ENCODE results near the gene CFAP141. TPM values are rescaled to one million over a fixed set of nuclear protein-coding genes. Genes with fewer than 3 reads are reported as not detected.
"Not testable (repeated sequence)": the region's sequence is repeated elsewhere in the genome, so short reads cannot be mapped to it uniquely, and the experiment has no call there.

Gene CFAP141
- total and polyA plus RNA-seq, 2 donors = not detected

- H3K27me3 ChIP-seq (ENCODE audit: control insufficient read depth in 2 of 2, insufficient read depth in 1 of 2, low read length in 1 of 2); H3K9me3 ChIP-seq (ENCODE audit: control insufficient read depth in 2 of 2, insufficient read depth in 1 of 2, low read length in 1 of 2); DNase-seq (ENCODE audit: low read depth in 6 of 9, low spot score in 9 of 9); H3K27ac ChIP-seq (ENCODE audit: low read depth in 1 of 2, low read length in 1 of 2); H3K4me1 ChIP-seq (ENCODE audit: control insufficient read depth in 2 of 2, insufficient read depth in 2 of 2, low read length in 2 of 2); H3K4me3 ChIP-seq (ENCODE audit: low read length in 2 of 2): not testable (repeated sequence)
- peaks cover 48 to 89% of the 10 kb centered on the region in 2 donors for H3K36me3 ChIP-seq (ENCODE audit: control insufficient read depth in 2 of 2, insufficient read depth in 2 of 2, low read length in 1 of 2)
- WGBS = 100% methylated on average over 3 of the region's 3 CpGs
These were observed 25.0 kb upstream of the CFAP141 start for GRCh38 chr1:154231112-154231511.

- H3K4me3 ChIP-seq (ENCODE audit: low read length in 2 of 2) = no peak overlapping the region
- no peaks in the 10 kb centered on the region for H3K9me3 ChIP-seq (ENCODE audit: control insufficient read depth in 2 of 2, insufficient read depth in 1 of 2, low read length in 1 of 2)
- H3K36me3 ChIP-seq (ENCODE audit: control insufficient read depth in 2 of 2, insufficient read depth in 2 of 2, low read length in 1 of 2) = peaks cover 33 to 52% of the 10 kb centered on the region in 2 donors
- WGBS = 96% methylated on average over 2 of the region's 2 CpGs
- H3K27me3 ChIP-seq (ENCODE audit: control insufficient read depth in 2 of 2, insufficient read depth in 1 of 2, low read length in 1 of 2) = no peaks in the 10 kb centered on the region
- no peak for DNase-seq (ENCODE audit: low read depth in 6 of 9, low spot score in 9 of 9)
- no peak overlapping the region for H3K27ac ChIP-seq (ENCODE audit: low read depth in 1 of 2, low read length in 1 of 2)
- H3K4me1 ChIP-seq (ENCODE audit: control insufficient read depth in 2 of 2, insufficient read depth in 2 of 2, low read length in 2 of 2) = peaks cover 0 to 11% of the 10 kb centered on the region in 2 donors
These were observed 19.2 kb upstream of the CFAP141 start for GRCh38 chr1:154225370-154225769.

- H3K4me1 ChIP-seq (ENCODE audit: control insufficient read depth in 2 of 2, insufficient read depth in 2 of 2, low read length in 2 of 2) = peaks cover 10 to 19% of the 10 kb centered on the region in 2 donors
- no peaks in the 10 kb centered on the region for H3K27me3 ChIP-seq (ENCODE audit: control insufficient read depth in 2 of 2, insufficient read depth in 1 of 2, low read length in 1 of 2)
- no peak overlapping the region for H3K27ac ChIP-seq (ENCODE audit: low read depth in 1 of 2, low read length in 1 of 2)
- 93% methylated on average over 2 of the region's 2 CpGs for WGBS
- no peaks in the 10 kb centered on the region for H3K9me3 ChIP-seq (ENCODE audit: control insufficient read depth in 2 of 2, insufficient read depth in 1 of 2, low read length in 1 of 2)
- H3K4me3 ChIP-seq (ENCODE audit: low read length in 2 of 2) = no peak overlapping the region
- DNase-seq (ENCODE audit: low read depth in 6 of 9, low spot score in 9 of 9) = no peak
- H3K36me3 ChIP-seq (ENCODE audit: control insufficient read depth in 2 of 2, insufficient read depth in 2 of 2, low read length in 1 of 2) = peaks cover 18 to 42% of the 10 kb centered on the region in 2 donors
These were observed 17.5 kb upstream of the CFAP141 start for GRCh38 chr1:154223621-154224020.

- H3K9me3 ChIP-seq (ENCODE audit: control insufficient read depth in 2 of 2, insufficient read depth in 1 of 2, low read length in 1 of 2) = no peaks in the 10 kb centered on the region
- H3K36me3 ChIP-seq (ENCODE audit: control insufficient read depth in 2 of 2, insufficient read depth in 2 of 2, low read length in 1 of 2) = peaks cover 13 to 42% of the 10 kb centered on the region in 2 donors
- no peak overlapping the region for H3K4me3 ChIP-seq (ENCODE audit: low read length in 2 of 2)
- 99% methylated on average over 1 of the region's 1 CpG for WGBS
- H3K4me1 ChIP-seq (ENCODE audit: control insufficient read depth in 2 of 2, insufficient read depth in 2 of 2, low read length in 2 of 2) = peaks cover 12 to 19% of the 10 kb centered on the region in 2 donors
- no peaks in the 10 kb centered on the region for H3K27me3 ChIP-seq (ENCODE audit: control insufficient read depth in 2 of 2, insufficient read depth in 1 of 2, low read length in 1 of 2)
- no peak for DNase-seq (ENCODE audit: low read depth in 6 of 9, low spot score in 9 of 9)
- H3K27ac ChIP-seq (ENCODE audit: low read depth in 1 of 2, low read length in 1 of 2) = no peak overlapping the region
These were observed 16.8 kb upstream of the CFAP141 start for GRCh38 chr1:154222918-154223317.

GRCh38 chr1:154222518-154222917 is 16.4 kb upstream of the CFAP141 start:
- H3K36me3 ChIP-seq (ENCODE audit: control insufficient read depth in 2 of 2, insufficient read depth in 2 of 2, low read length in 1 of 2) = peaks cover 10 to 42% of the 10 kb centered on the region in 2 donors
- no peak overlapping the region for H3K27ac ChIP-seq (ENCODE audit: low read depth in 1 of 2, low read length in 1 of 2)
- H3K4me3 ChIP-seq (ENCODE audit: low read length in 2 of 2) = no peak overlapping the region
- no peak for DNase-seq (ENCODE audit: low read depth in 6 of 9, low spot score in 9 of 9)
- H3K27me3 ChIP-seq (ENCODE audit: control insufficient read depth in 2 of 2, insufficient read depth in 1 of 2, low read length in 1 of 2) = no peaks in the 10 kb centered on the region
- peaks cover 12 to 19% of the 10 kb centered on the region in 2 donors for H3K4me1 ChIP-seq (ENCODE audit: control insufficient read depth in 2 of 2, insufficient read depth in 2 of 2, low read length in 2 of 2)
- 90% methylated on average over 1 of the region's 1 CpG for WGBS
- no peaks in the 10 kb centered on the region for H3K9me3 ChIP-seq (ENCODE audit: control insufficient read depth in 2 of 2, insufficient read depth in 1 of 2, low read length in 1 of 2)

- peaks cover 4 to 40% of the 10 kb centered on the region in 2 donors for H3K36me3 ChIP-seq (ENCODE audit: control insufficient read depth in 2 of 2, insufficient read depth in 2 of 2, low read length in 1 of 2)
- peak in 6 of 9 donors; percentile 38 to 75 (median 42) for DNase-seq (ENCODE audit: low read depth in 6 of 9, low spot score in 9 of 9)
- no peaks in the 10 kb centered on the region for H3K27me3 ChIP-seq (ENCODE audit: control insufficient read depth in 2 of 2, insufficient read depth in 1 of 2, low read length in 1 of 2)
- 1% methylated on average over 28 of the region's 28 CpGs for WGBS
- peak overlapping the region; percentile 85 for H3K4me3 ChIP-seq (ENCODE audit: low read length in 2 of 2)
- H3K27ac ChIP-seq (ENCODE audit: low read depth in 1 of 2, low read length in 1 of 2) = peak overlapping the region; percentile 90 to 97
- no peaks in the 10 kb centered on the region for H3K9me3 ChIP-seq (ENCODE audit: control insufficient read depth in 2 of 2, insufficient read depth in 1 of 2, low read length in 1 of 2)
- peaks cover 12 to 19% of the 10 kb centered on the region in 2 donors for H3K4me1 ChIP-seq (ENCODE audit: control insufficient read depth in 2 of 2, insufficient read depth in 2 of 2, low read length in 2 of 2)
These were observed 15.3 kb upstream of the CFAP141 start for GRCh38 chr1:154221278-154222001.

- peaks cover 12 to 19% of the 10 kb centered on the region in 2 donors for H3K4me1 ChIP-seq (ENCODE audit: control insufficient read depth in 2 of 2, insufficient read depth in 2 of 2, low read length in 2 of 2)
- H3K36me3 ChIP-seq (ENCODE audit: control insufficient read depth in 2 of 2, insufficient read depth in 2 of 2, low read length in 1 of 2) = peaks cover 4 to 38% of the 10 kb centered on the region in 2 donors
- peak overlapping the region; percentile 85 for H3K4me3 ChIP-seq (ENCODE audit: low read length in 2 of 2)
- peak overlapping the region; percentile 90 to 97 for H3K27ac ChIP-seq (ENCODE audit: low read depth in 1 of 2, low read length in 1 of 2)
- no peaks in the 10 kb centered on the region for H3K27me3 ChIP-seq (ENCODE audit: control insufficient read depth in 2 of 2, insufficient read depth in 1 of 2, low read length in 1 of 2)
- peak in 1 of 9 donors; percentile 50 for DNase-seq (ENCODE audit: low read depth in 6 of 9, low spot score in 9 of 9)
- under 1% methylated on average over 32 of the region's 33 CpGs for WGBS
- H3K9me3 ChIP-seq (ENCODE audit: control insufficient read depth in 2 of 2, insufficient read depth in 1 of 2, low read length in 1 of 2) = no peaks in the 10 kb centered on the region
These were observed 14.8 kb upstream of the CFAP141 start for GRCh38 chr1:154220970-154221277.

- Histone ChIP-seq H3K9me3 (ENCODE audit: control insufficient read depth in 2 of 2, insufficient read depth in 1 of 2, low read length in 1 of 2) (no peaks in the 10 kb centered on the region), H3K27me3 (ENCODE audit: control insufficient read depth in 2 of 2, insufficient read depth in 1 of 2, low read length in 1 of 2) (no peaks in the 10 kb centered on the region), H3K27ac (ENCODE audit: low read depth in 1 of 2, low read length in 1 of 2) (peak within 1 kb of the TSS; percentile 94 to 97), H3K36me3 (ENCODE audit: control insufficient read depth in 2 of 2, insufficient read depth in 2 of 2, low read length in 1 of 2) (peaks cover 4 to 35% of the 10 kb centered on the region in 2 donors), H3K4me3 (ENCODE audit: low read length in 2 of 2) (peak within 1 kb of the TSS; percentile 85), H3K4me1 (ENCODE audit: control insufficient read depth in 2 of 2, insufficient read depth in 2 of 2, low read length in 2 of 2) (peaks cover 12 to 19% of the 10 kb centered on the region in 2 donors)
- DNase-seq (ENCODE audit: low read depth in 6 of 9, low spot score in 9 of 9) = peak; percentile 96 to 100 (median 99)
- under 1% methylated on average over 73 of the region's 73 CpGs for WGBS
These were observed 14.2 kb upstream of the CFAP141 start, which contains the start of gene UBAP2L for GRCh38 chr1:154220071-154220969. UBAP2L (plus strand) TSS chr1:154220955; CDS start chr1:154225124, 4,169 bp downstream.

- DNase-seq (ENCODE audit: low read depth in 6 of 9, low spot score in 9 of 9) = peak in 3 of 9 donors; percentile 2 to 32 (median 7)
- H3K27ac ChIP-seq (ENCODE audit: low read depth in 1 of 2, low read length in 1 of 2) = peak overlapping the region in 1 of 2 donors; percentile 94
- peaks cover 12 to 19% of the 10 kb centered on the region in 2 donors for H3K4me1 ChIP-seq (ENCODE audit: control insufficient read depth in 2 of 2, insufficient read depth in 2 of 2, low read length in 2 of 2)
These were observed 13.4 kb upstream of the CFAP141 start for GRCh38 chr1:154219541-154219940.

More at GRCh38 chr1:154219541-154219940, 13.4 kb upstream of the CFAP141 start:
- no peaks in the 10 kb centered on the region for H3K9me3 ChIP-seq (ENCODE audit: control insufficient read depth in 2 of 2, insufficient read depth in 1 of 2, low read length in 1 of 2)
- peak overlapping the region; percentile 85 for H3K4me3 ChIP-seq (ENCODE audit: low read length in 2 of 2)
- H3K27me3 ChIP-seq (ENCODE audit: control insufficient read depth in 2 of 2, insufficient read depth in 1 of 2, low read length in 1 of 2) = no peaks in the 10 kb centered on the region
- 23% methylated on average over 5 of the region's 5 CpGs for WGBS
- peaks cover under 1 to 31% of the 10 kb centered on the region in 2 donors for H3K36me3 ChIP-seq (ENCODE audit: control insufficient read depth in 2 of 2, insufficient read depth in 2 of 2, low read length in 1 of 2)

Measured in thymus (tissue), 11 donors.